Esophagus muscularis mucosa (tissue), 4 donors: ENCODE data around the gene NTRK3.

Experiments
- EP300 ChIP-seq: sonication (generic); formaldehyde crosslinking; IDR thresholded peaks from one replicate; pipeline ENCODE4 v1.6.1; 2017; ENCODE audit warnings: antibody characterized with exemption
- POLR2A ChIP-seq: fragments of 450-650 bp; IDR thresholded peaks from one replicate; pipeline ENCODE4 v1.6.1; 2017; ENCODE audit warnings: antibody characterized with exemption, moderate library complexity, mild to moderate bottlenecking, low read depth
- POLR2AphosphoS5 ChIP-seq, 2 donors: sonication (generic); formaldehyde crosslinking; IDR thresholded peaks; one replicate each; pipeline ENCODE4 v1.6.1; 2017; ENCODE audit warnings: antibody characterized with exemption in 2 of 2
- TF ChIP-seq, protein P1 (sequence below), 3 experiments: fragments of 200-600 bp in 2 of 3; fragments of 450-650 bp in 1 of 3; sonication (generic) in 2 of 3; IDR thresholded peaks; one replicate each; pipeline ENCODE4 v1.5.1; 2017 to 2019; ENCODE audit warnings: antibody characterized with exemption in 3 of 3, mild to moderate bottlenecking in 2 of 3, moderate library complexity in 1 of 3

- TF ChIP-seq, protein P1, sequence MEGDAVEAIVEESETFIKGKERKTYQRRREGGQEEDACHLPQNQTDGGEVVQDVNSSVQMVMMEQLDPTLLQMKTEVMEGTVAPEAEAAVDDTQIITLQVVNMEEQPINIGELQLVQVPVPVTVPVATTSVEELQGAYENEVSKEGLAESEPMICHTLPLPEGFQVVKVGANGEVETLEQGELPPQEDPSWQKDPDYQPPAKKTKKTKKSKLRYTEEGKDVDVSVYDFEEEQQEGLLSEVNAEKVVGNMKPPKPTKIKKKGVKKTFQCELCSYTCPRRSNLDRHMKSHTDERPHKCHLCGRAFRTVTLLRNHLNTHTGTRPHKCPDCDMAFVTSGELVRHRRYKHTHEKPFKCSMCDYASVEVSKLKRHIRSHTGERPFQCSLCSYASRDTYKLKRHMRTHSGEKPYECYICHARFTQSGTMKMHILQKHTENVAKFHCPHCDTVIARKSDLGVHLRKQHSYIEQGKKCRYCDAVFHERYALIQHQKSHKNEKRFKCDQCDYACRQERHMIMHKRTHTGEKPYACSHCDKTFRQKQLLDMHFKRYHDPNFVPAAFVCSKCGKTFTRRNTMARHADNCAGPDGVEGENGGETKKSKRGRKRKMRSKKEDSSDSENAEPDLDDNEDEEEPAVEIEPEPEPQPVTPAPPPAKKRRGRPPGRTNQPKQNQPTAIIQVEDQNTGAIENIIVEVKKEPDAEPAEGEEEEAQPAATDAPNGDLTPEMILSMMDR (IDR thresholded peaks at IDR 0.05): no peak
- TF ChIP-seq POLR2A: no peak
- TF ChIP-seq POLR2AphosphoS5 (IDR thresholded peaks at IDR 0.05): no peak
- no peak for TF ChIP-seq EP300
Measured at GRCh38 chr15:88181613-88182012, 74.9 kb downstream of the NTRK3 start.
